OCI-M2 (cell line): ENCODE measurements around the gene LRRC14B.
"Not testable (repeated sequence)": the region's sequence is repeated elsewhere in the genome, so short reads cannot be mapped to it uniquely, and the experiment has no call there.

Experiments used
- DNase-seq: peaks from one replicate; lab custom pipeline; 2025; ENCODE audit not compliant: unreplicated experiment; lab: John Stamatoyannopoulos, UW

Gene LRRC14B

DNA sequence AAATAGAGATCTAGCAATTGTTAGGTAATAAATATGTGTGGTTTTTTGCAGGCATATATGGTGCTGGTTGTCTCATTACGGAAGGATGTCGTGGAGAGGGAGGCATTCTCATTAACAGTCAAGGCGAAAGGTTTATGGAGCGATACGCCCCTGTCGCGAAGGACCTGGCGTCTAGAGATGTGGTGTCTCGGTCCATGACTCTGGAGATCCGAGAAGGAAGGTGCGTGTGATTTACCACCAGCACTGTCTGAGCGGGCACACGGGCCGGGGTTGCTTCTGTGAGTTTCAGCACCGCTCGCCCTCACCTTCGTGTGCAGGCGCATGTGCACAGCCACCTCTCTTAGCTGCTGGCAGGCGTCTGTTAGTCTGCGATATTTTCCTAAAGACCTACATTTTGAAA is 42.1 kb downstream of the LRRC14B start:
- DNase-seq = not testable (repeated sequence)

DNA sequence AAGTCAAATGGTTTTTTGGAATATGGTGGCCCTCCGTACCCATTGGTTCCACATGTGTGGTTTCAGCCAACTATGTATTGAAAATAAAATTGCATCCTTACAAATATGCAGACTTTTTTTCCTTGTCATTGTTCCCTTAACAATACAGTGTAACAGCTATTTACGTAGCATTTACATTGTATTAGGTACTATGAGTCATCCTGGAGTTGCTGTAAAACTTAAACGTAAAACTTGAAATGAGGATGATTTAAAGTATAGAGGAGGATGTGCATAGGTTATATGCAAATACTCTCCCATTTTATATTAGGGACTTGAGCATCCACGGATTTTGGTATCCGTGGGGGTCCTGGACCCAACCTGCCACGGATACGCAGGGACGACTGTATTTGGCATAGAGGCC is 43.2 kb downstream of the LRRC14B start:
- no peak for DNase-seq

DNA sequence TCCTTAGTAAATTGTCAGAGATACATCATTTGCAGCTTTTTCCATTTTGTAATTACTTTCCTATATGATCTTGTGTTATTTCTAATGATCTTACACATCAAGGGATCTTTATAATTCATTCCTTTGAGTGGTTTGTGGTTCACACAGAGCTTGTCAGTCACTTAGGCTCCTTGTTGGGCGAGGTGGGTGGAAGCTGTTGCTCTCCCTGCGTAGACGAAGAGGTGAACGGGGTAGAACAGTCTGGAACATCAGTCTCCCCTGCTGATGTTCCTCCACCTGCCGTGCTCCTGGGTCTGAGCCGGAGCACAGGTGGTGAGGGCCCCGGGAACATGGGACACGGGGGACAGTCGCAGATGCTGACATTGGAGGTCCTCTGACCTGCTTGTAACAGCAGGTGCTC is 44.2 kb downstream of the LRRC14B start:
- DNase-seq = not testable (repeated sequence)

DNA sequence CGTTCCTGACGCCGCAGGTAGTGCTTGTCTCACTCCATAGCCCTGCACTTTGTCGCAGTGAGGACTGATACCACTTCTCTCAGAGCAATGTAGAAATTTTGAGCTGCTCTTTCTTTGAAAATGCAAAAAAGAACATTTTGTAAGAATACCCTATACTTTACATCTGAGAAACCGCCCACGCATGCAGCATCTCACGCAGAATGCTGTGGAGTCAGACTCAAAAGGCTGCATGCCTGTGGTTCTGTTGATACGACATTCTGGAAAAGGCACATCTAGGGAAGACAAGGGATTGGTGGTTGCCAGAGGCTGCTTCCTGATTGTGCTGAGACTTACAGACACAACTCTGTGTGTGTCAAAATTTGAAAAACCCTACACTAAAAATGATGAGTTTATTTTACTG is 46.6 kb downstream of the LRRC14B start:
- not testable (repeated sequence) for DNase-seq

DNA sequence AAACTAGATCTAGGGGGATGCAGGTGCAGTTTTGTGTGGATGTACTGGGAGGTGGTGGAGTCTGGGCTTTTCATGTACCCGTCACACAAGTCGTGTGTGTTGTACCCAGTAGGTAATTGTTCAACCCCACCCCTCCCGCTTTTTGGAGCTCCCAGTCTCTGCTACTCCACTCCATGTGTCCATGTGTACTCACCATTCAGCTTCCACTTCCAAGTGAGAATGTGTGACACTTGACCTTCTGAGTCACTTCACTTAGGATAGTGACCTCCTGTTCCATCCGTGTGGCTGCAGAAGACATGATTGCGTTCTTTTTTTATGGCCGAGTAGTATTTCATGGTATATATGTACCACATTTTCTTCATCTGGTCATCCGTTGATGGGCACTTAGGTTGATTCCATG is 49.3 kb downstream of the LRRC14B start:
- DNase-seq = not testable (repeated sequence)

DNA sequence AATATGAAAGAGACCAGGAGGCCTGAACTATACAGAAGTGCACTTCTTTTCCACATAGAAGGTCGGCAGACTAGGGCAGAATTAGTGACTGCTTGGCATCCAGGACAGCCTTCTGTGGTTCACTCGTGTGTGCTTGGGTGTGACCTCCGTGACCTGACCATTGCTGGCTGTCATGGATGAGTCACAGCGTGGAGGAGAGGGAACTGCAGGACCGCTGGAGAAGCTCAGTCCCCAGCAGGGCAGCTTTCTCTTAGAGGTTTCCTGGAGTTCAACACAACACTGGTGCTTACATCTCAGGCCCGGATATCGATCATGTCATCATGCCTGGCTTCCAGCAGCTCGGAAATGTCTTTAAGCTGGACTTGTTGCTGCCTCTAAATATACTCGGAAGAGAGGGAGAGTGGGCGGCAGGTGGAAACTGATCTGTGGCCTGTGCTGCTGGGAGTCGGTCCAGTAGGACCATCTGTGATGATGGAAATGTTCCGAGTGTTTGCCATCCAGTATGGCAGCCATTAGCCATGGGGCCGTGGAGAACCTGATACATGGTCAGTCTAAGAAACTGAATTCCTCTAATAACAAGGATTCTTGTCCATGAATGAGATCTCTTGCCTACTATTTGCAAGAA is 49.9 kb downstream of the LRRC14B start:
- not testable (repeated sequence) for DNase-seq

DNA sequence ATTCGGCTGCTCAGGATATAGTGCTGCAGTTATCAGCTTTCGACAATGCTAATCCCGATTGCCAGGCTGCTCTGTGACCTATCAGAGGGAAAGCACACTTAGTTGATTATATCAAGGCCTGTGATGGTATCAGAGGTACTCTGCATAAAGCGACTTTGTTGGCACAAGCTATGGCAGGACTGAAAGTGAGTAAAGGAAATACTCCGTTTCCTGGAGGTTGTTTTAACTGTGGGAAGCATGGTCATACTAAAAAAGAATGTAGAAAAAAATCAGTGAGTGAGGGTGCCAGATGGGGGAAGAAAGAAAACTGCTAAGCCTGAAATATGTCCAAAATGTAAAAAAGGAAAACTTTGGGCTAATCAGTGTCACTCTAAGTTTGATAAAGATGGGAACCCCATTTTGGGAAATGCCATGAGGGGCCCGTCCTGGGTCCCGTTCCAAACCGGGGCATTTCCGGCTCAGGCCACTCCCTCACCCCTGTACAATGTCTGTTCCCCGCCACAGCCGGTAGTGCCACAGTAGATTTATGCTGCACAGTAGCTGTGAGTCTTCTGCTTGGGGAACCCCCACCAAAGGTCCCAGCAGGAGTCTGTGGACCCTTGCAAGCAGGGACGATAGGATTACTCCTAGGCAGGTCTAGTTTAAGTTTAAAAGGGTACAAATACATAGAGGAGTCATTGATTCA is 52.5 kb downstream of the LRRC14B start:
- DNase-seq = not testable (repeated sequence)

DNA sequence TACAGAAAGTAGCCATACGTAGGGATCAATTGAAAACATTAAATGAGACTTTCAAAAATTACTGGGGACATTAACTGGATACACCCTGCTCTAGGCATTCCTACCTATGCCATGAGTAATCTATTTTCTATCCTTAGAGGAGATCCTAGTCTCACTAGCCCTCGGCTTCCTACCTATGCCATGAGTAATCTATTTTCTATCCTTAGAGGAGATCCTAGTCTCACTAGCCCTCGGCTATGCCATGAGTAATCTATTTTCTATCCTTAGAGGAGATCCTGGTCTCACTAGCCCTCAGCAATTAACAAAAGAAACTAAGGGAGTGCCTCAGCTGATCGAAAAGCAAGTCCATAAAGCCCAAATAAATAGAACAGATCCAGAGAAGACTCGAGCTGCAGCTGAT is 54.4 kb downstream of the LRRC14B start:
- DNase-seq = not testable (repeated sequence)
